ENCODE measurements around the gene TUBA4B. TPM values are rescaled to one million over a fixed set of nuclear protein-coding genes. Genes with fewer than 3 reads are reported as not detected.

The TUBA4B gene
- total RNA-seq, 2 donors from 2014 or later = not detected

DNA sequence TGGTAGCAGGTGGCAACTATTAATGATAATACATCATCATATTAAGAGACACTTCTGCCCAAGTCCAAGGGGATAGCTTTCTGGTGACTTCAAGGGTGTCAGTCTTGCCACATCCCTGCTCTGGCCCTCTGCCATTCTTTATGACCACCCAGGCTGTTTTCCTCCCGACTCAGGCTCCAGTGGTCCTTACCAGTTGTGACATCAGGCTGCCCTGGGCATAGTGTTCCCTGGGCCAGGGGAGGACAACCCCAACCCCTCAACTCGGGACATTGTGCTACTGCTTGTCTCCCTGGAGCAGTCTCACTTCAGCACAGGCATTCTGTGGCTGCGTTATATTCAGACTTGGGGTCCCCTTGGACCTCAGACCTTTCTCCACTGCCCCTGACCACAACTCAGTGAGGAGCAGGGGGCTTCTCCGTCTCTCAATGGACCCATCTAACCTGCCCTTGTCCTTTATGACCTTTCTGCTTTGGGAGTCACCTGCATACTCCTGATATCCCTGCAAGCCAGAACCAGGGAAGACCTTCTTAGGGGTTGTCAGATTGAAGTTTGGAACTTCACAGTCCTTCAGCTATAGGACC, 39.0 kb downstream of the TUBA4B start:
- no peaks in the 10 kb centered on the region for H3K36me3 ChIP-seq
- H3K27ac ChIP-seq = no peak overlapping the region
- intact Hi-C loops (cut with DNase I) = loop anchor here (10.0 kb wide), 1 partner anchor 67 kb away; the partner anchor contains the start of genes ANKZF1 and ATG9A
- H3K27me3 ChIP-seq = no peaks in the 10 kb centered on the region
- TF ChIP-seq, protein P1, sequence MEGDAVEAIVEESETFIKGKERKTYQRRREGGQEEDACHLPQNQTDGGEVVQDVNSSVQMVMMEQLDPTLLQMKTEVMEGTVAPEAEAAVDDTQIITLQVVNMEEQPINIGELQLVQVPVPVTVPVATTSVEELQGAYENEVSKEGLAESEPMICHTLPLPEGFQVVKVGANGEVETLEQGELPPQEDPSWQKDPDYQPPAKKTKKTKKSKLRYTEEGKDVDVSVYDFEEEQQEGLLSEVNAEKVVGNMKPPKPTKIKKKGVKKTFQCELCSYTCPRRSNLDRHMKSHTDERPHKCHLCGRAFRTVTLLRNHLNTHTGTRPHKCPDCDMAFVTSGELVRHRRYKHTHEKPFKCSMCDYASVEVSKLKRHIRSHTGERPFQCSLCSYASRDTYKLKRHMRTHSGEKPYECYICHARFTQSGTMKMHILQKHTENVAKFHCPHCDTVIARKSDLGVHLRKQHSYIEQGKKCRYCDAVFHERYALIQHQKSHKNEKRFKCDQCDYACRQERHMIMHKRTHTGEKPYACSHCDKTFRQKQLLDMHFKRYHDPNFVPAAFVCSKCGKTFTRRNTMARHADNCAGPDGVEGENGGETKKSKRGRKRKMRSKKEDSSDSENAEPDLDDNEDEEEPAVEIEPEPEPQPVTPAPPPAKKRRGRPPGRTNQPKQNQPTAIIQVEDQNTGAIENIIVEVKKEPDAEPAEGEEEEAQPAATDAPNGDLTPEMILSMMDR (IDR thresholded peaks at IDR 0.05) = no peak
- no peaks in the 10 kb centered on the region for H3K9me3 ChIP-seq
- no peak overlapping the region for H3K4me3 ChIP-seq
- no peaks in the 10 kb centered on the region for H3K4me1 ChIP-seq
- no peak for DNase-seq
- no peak overlapping the region for H3K9ac ChIP-seq (ENCODE audit: low read depth in 2 of 2, low read length in 2 of 2)

DNA sequence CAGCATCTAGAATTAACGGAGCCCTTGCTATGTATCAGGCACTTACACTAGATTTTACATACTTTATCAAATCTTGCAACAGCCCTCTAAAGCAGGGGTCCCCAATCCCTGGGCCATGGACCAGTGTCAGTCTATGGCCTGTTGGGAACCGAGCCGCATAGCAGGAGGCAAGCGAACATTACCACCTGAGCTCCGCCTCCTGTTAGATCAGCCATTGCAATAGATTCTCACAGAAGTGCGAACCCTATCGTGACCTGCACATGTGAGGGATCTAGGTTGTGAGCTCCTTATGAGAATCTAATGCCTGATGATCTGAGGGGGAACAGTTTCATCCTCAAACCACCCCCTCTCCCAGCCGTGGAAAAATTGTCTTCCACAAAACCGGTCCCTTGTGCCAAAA, 39.6 kb downstream of the TUBA4B start:
- TF ChIP-seq, protein P1 (IDR thresholded peaks at IDR 0.05) = no peak
- Histone ChIP-seq H3K9ac (ENCODE audit: low read depth in 2 of 2, low read length in 2 of 2) (no peak overlapping the region), H3K27ac (no peak overlapping the region), H3K4me1 (no peaks in the 10 kb centered on the region), H3K36me3 (no peaks in the 10 kb centered on the region), H3K9me3 (no peaks in the 10 kb centered on the region), H3K27me3 (no peaks in the 10 kb centered on the region), H3K4me3 (no peak overlapping the region)
- no peak for DNase-seq
- intact Hi-C loops (cut with DNase I) = loop anchor here (10.0 kb wide), 1 partner anchor 68 kb away; the partner anchor contains the start of genes ANKZF1 and ATG9A

DNA sequence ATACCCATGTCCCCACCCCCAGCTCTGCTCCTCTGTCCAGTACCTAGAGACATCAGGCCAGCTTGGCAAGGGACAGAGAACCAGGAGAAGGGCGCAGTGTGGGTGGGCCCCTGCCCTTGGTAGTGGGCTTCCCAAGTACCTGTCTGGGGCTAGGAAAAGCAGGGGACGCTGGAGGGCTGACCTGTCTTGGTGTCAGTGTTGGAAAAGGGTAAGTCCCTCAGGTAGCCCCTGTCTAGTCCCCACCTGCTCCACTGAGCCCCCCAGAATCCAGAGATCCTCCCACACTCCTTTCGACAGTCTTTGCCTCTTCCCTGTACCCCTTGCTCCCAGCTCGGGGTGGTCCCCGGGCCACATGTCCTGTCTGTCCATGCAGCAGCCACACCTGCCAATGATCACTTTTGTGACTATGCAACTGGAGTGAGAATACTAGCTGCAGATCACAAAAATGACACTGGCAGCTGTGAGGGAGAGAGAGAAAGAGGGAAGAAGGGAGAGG, 40.7 kb downstream of the TUBA4B start:
- Histone ChIP-seq H3K36me3 (no peaks in the 10 kb centered on the region), H3K4me3 (no peak overlapping the region), H3K27me3 (no peaks in the 10 kb centered on the region), H3K9ac (ENCODE audit: low read depth in 2 of 2, low read length in 2 of 2) (no peak overlapping the region), H3K27ac (no peak overlapping the region), H3K9me3 (no peaks in the 10 kb centered on the region), H3K4me1 (no peaks in the 10 kb centered on the region)
- intact Hi-C loops (cut with DNase I) = loop anchor here (10.0 kb wide), 1 partner anchor 69 kb away; the partner anchor contains the start of genes ANKZF1 and ATG9A
- TF ChIP-seq, protein P1 (IDR thresholded peaks at IDR 0.05) = no peak
- no peak for DNase-seq

DNA sequence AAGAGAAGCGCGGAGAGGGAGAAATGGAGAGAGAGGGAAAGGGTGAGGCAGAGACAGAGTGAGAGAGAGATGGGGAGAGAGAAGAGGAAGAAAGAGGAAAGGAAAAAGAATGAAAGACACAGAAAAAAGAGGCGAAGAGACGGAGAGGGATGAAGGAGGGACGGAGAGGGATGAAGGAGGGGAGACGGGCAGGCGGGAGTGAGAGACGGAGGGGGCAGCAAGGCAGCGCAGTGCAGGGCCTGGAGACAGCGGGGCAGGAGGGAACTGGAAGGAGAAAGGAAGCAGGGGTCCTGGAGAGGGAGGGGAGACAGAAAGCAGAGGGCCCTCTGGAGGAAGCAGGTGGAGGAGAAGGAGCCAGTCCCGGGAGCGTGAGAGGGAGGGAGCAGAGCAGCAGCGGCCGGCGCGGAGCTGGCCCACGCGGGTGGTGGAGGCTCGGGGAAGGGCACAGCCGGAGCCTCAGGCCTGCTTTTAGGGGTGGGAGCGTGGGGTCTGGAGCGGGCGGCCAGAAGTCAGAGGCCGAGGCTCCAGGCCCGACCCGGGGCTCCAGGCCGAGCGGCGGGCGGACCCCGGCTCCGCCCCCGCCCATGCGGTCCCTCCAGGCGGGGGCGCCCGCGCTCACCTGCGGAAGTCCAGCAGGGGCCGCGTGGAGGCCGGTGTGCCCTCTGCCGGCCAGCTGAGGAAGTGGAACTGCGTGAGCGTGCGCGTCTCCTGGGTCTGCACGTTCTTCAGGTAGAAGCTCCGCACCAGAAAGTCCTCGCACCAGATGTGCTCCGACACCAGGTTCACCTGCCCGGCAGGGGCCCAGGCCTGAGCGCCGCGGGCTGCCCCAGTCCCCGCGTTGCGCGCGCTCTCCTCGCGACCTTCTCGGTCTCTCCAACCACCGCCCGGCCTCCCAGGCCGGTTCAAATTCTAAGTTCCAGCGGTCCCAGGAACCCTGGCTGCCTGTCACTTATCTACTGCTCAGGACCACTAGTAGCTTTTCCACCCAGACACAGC, 41.6 kb downstream of the TUBA4B start:
- peak overlapping the region; percentile 51 for H3K27ac ChIP-seq
- DNase-seq = peak; percentile 91
- intact Hi-C loops (cut with DNase I) = loop anchor here (5.0 to 10.0 kb wide), 2 partner anchors 70 to 237 kb away; partner anchors contain the start of genes ANKZF1 and ATG9A
- H3K9ac ChIP-seq (ENCODE audit: low read depth in 2 of 2, low read length in 2 of 2) = peak overlapping the region; percentile 68 to 73
- no peaks in the 10 kb centered on the region for H3K36me3 ChIP-seq
- TF ChIP-seq, protein P1 (IDR thresholded peaks at IDR 0.05) = peak; percentile 99
- no peaks in the 10 kb centered on the region for H3K9me3 ChIP-seq
- H3K4me3 ChIP-seq = peak overlapping the region; percentile 53
- H3K4me1 ChIP-seq = no peaks in the 10 kb centered on the region
- H3K27me3 ChIP-seq = no peaks in the 10 kb centered on the region

DNA sequence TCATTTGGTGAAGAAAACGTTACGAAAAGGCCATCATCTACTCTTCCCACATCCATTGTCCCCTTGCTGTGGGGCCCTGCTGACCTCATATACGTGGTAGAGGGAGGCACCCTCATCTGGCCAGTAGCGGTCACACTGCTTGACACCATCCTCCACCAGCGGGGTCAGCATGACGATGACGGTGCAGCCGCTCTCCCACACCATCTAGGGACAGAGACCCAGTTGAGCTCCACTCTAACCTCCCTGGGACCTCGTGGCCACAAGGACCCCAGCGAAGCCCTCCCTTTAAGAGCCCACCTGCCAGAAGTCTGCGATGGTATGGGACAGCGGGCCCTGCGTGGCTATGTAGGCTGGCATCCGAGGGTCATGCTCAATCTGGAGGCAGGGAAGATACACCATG, 43.1 kb downstream of the TUBA4B start:
- peaks cover 6% of the 10 kb centered on the region for H3K27me3 ChIP-seq
- TF ChIP-seq, protein P1 (IDR thresholded peaks at IDR 0.05) = no peak
- H3K4me3 ChIP-seq = no peak overlapping the region
- H3K9me3 ChIP-seq = no peaks in the 10 kb centered on the region
- intact Hi-C loops (cut with DNase I) = loop anchor here (2.0 to 10.0 kb wide), 3 partner anchors 71 to 239 kb away; partner anchors contain the start of genes ANKZF1, ATG9A and NHEJ1
- H3K4me1 ChIP-seq = no peaks in the 10 kb centered on the region
- no peak overlapping the region for H3K9ac ChIP-seq (ENCODE audit: low read depth in 2 of 2, low read length in 2 of 2)
- H3K36me3 ChIP-seq = no peaks in the 10 kb centered on the region
- DNase-seq = no peak
- H3K27ac ChIP-seq = no peak overlapping the region
